Testis (tissue), 3 donors: ENCODE measurements around the gene RBPJ. TPM values are rescaled to one million over a fixed set of nuclear protein-coding genes. Genes with fewer than 3 reads are reported as not detected.

ENCODE experiments used
- DNase-seq: peaks from one replicate; pipeline ENCODE4 v3.0.0-alpha.2; 2019
- H3K27ac ChIP-seq, 2 donors: fragments of 200-600 bp; sonication (generic); one replicate each; pipeline ENCODE4 v1.5.1; 2019
- H3K27me3 ChIP-seq: fragments of 200-600 bp; sonication (generic); one replicate; pipeline ENCODE4 v1.5.1; 2019
- H3K36me3 ChIP-seq: fragments of 200-600 bp; sonication (generic); one replicate; pipeline ENCODE4 v1.5.1; 2017; ENCODE audit warnings: low read depth; ENCODE audit errors: missing control alignments
- H3K4me1 ChIP-seq: fragments of 200-600 bp; sonication (generic); one replicate; pipeline ENCODE4 v1.5.1; 2019
- H3K4me3 ChIP-seq, 2 donors: fragments of 200-600 bp; sonication (generic); one replicate each; pipeline ENCODE4 v1.5.1; 2017 to 2019
- H3K9me3 ChIP-seq: fragments of 200-600 bp; sonication (generic); one replicate; pipeline ENCODE4 v1.5.1; 2017
- POLR2A ChIP-seq: fragments of 450-650 bp; IDR thresholded peaks from one replicate; pipeline ENCODE4 v1.6.1; 2017; ENCODE audit warnings: antibody characterized with exemption, mild to moderate bottlenecking, moderate library complexity
- WGBS, 2 donors: methylation state at CpG; one replicate each; pipeline ENCODE4 v1.1.5; 2018; 5-methylcytosine and 5-hydroxymethylcytosine counted together
- intact Hi-C: fragments of 100-400 bp; cut with DNase I; formaldehyde crosslinking; loops from one replicate; pipeline ENCODE4 v1.15.1; 2023; ENCODE audit warnings: low total_unique reads
- polyA plus RNA-seq: library from polyadenylated mRNA; stranded (reverse); fragments of 350-450 nt; fragmentation: Illumina TruSeq; extraction: RNeasy Lipid Tissue Mini Kit (QIAGEN cat#74804); gene quantifications from one replicate; pipeline ENCODE4 v1.2.3, GENCODE V29; 2014; ENCODE audit warnings: low read depth, low replicate concordance; ENCODE audit not compliant: insufficient read depth
- total RNA-seq, 2 donors: library from RNA; depleted of rRNA; stranded (reverse); fragments of >200 nt; gene quantifications; one replicate each; pipeline ENCODE4 v1.2.3, GENCODE V29; 2016
- TF ChIP-seq, protein P1 (sequence below), 3 experiments: fragments of 450-650 bp in 2 of 3; fragments of 200-600 bp in 1 of 3; sonication (generic) in 1 of 3; IDR thresholded peaks; one replicate each; pipeline ENCODE4 v1.5.1; 2016 to 2019; ENCODE audit warnings: antibody characterized with exemption in 3 of 3, mild to moderate bottlenecking in 2 of 3, moderate library complexity in 1 of 3

The RBPJ gene
- total and polyA plus RNA-seq, 3 donors from 2014 or later, result 57.7 to 75.8 (median 71.6) TPM

DNA sequence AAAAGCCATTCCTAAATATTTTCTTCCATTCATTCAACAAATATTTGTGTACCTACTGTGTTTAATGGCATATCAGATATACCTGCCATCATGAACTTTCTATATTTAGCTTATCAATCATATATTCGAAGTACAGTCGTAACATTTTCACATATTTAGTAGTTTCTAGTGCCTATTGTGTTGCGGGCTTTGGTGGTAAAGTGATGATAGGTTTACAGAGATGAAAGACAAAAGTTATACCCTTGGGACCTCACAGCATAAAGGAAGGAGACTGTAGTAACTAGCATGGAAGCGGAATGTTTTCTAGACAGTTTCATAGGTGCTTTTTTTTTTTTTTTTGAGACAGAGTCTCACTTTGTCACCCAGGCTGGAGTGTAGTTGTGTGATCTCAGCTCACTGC is 39.5 kb downstream of the RBPJ start:
- no peaks in the 10 kb centered on the region for H3K9me3 ChIP-seq
- H3K36me3 ChIP-seq, result no peaks in the 10 kb centered on the region
- no peak overlapping the region for H3K27ac ChIP-seq
- WGBS, 2 donors, result 78 to 82% methylated on average over 4 of the region's 4 CpGs
- H3K27me3 ChIP-seq, result no peaks in the 10 kb centered on the region
- intact Hi-C loops, result no loop called here
- no peak for DNase-seq
- H3K4me1 ChIP-seq, result peaks cover 5% of the 10 kb centered on the region
- no peak overlapping the region for H3K4me3 ChIP-seq
- TF ChIP-seq POLR2A, result no peak
- TF ChIP-seq, protein P1, sequence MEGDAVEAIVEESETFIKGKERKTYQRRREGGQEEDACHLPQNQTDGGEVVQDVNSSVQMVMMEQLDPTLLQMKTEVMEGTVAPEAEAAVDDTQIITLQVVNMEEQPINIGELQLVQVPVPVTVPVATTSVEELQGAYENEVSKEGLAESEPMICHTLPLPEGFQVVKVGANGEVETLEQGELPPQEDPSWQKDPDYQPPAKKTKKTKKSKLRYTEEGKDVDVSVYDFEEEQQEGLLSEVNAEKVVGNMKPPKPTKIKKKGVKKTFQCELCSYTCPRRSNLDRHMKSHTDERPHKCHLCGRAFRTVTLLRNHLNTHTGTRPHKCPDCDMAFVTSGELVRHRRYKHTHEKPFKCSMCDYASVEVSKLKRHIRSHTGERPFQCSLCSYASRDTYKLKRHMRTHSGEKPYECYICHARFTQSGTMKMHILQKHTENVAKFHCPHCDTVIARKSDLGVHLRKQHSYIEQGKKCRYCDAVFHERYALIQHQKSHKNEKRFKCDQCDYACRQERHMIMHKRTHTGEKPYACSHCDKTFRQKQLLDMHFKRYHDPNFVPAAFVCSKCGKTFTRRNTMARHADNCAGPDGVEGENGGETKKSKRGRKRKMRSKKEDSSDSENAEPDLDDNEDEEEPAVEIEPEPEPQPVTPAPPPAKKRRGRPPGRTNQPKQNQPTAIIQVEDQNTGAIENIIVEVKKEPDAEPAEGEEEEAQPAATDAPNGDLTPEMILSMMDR (IDR thresholded peaks at IDR 0.05), result no peak

DNA sequence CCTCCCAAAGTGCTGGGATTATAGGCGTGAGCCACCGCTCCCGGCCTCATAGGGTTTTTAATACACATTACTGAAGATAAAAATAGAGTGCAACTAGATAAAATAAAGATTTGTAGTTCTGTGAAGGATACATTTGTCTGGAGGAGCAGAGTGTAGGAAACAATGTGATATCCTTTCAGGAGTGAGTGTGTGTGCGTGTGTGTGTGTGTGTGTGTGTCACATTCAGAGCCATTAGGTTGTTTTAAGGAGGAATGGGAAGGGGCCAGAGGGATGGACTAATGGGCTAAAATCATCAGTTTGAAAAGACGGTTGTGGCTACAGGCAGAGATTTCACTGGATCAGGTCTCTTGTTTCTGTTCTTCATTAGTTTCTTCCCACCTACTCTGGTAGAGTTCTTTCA is 40.0 kb downstream of the RBPJ start:
- Histone ChIP-seq H3K36me3 (no peaks in the 10 kb centered on the region), H3K4me3 (no peak overlapping the region), H3K9me3 (no peaks in the 10 kb centered on the region), H3K27ac (no peak overlapping the region), H3K27me3 (no peaks in the 10 kb centered on the region), H3K4me1 (peaks cover 5% of the 10 kb centered on the region)
- intact Hi-C loops, result no loop called here
- 61% methylated on average over 5 of the region's 5 CpGs for WGBS, 2 donors
- TF ChIP-seq, protein P1 (IDR thresholded peaks at IDR 0.05), result no peak
- TF ChIP-seq POLR2A, result no peak
- DNase-seq, result no peak

- WGBS, 2 donors, result 89 to 93% methylated on average over 2 of the region's 2 CpGs
- Histone ChIP-seq H3K27me3 (no peaks in the 10 kb centered on the region), H3K36me3 (no peaks in the 10 kb centered on the region), H3K9me3 (no peaks in the 10 kb centered on the region), H3K4me1 (peaks cover 5% of the 10 kb centered on the region), H3K27ac (no peak overlapping the region), H3K4me3 (no peak overlapping the region)
- DNase-seq, result no peak
- TF ChIP-seq, protein P1 (IDR thresholded peaks at IDR 0.05), result no peak
- no peak for TF ChIP-seq POLR2A
- intact Hi-C loops, result no loop called here
Measured at GRCh38 chr4:26361297-26361696, 40.5 kb downstream of the RBPJ start.

- Histone ChIP-seq H3K27me3 (no peaks in the 10 kb centered on the region), H3K36me3 (no peaks in the 10 kb centered on the region), H3K27ac (no peak overlapping the region), H3K9me3 (no peaks in the 10 kb centered on the region), H3K4me1 (peaks cover 5% of the 10 kb centered on the region), H3K4me3 (no peak overlapping the region)
- intact Hi-C loops, result no loop called here
- DNase-seq, result no peak
- TF ChIP-seq, protein P1 (IDR thresholded peaks at IDR 0.05), result no peak
- no peak for TF ChIP-seq POLR2A
- whole genome bisulfite sequencing, 2 donors, result 98% methylated on average over 9 of the region's 9 CpGs
Measured at GRCh38 chr4:26362745-26363439, 42.1 kb downstream of the RBPJ start.
